CD14-positive monocyte (primary cell): Measurements from ENCODE around the gene KLRD1. TPM values are rescaled to one million over a fixed set of nuclear protein-coding genes. Genes with fewer than 3 reads are reported as not detected.
"Not testable (repeated sequence)": the region's sequence is repeated elsewhere in the genome, so short reads cannot be mapped to it uniquely, and the experiment has no call there.

ENCODE experiments used
- DNase-seq, 3 donors: peaks; one replicate each; pipeline ENCODE4 v3.0.0-alpha.2; 2011 to 2022
- H2AFZ ChIP-seq: 2 replicates; pipeline ENCODE4 v1.6.0; 2012; ENCODE audit warnings: mild to moderate bottlenecking, low read depth, low read length, inconsistent platforms; ENCODE audit not compliant: insufficient read depth, poor library complexity, severe bottlenecking
- H3K27ac ChIP-seq, 2 donors: 1 replicate in 1 of 2; 2 replicates in 1 of 2; pipeline ENCODE4 v1.5.1; 2012 to 2013; ENCODE audit warnings: low read length in 2 of 2, control low read depth in 1 of 2, inconsistent platforms in 1 of 2, low read depth in 1 of 2, mild to moderate bottlenecking in 1 of 2
- H3K27me3 ChIP-seq, 2 donors: one replicate each; pipeline versions ENCODE4 v1.6.0 to v1.6.1; 2011 to 2013; ENCODE audit warnings: low read length in 2 of 2; ENCODE audit not compliant: control insufficient read depth in 2 of 2, insufficient read depth in 2 of 2
- H3K36me3 ChIP-seq, 2 donors: replicated peaks in 1 of 2; 1 replicate in 1 of 2; 2 replicates in 1 of 2; pipeline versions ENCODE4 v1.5.1 to v1.6.1; 2012 to 2013; ENCODE audit warnings: low read length in 2 of 2, control low read depth in 1 of 2, inconsistent platforms in 1 of 2, mild to moderate bottlenecking in 1 of 2; ENCODE audit not compliant: insufficient read depth in 2 of 2, control insufficient read depth in 1 of 2
- H3K4me1 ChIP-seq, 2 donors: 1 replicate in 1 of 2; 2 replicates in 1 of 2; pipeline versions ENCODE4 v1.5.1 to v1.6.1; 2012 to 2013; ENCODE audit warnings: low read length in 2 of 2, control low read depth in 1 of 2, inconsistent platforms in 1 of 2, mild to moderate bottlenecking in 1 of 2, moderate library complexity in 1 of 2; ENCODE audit not compliant: insufficient read depth in 2 of 2, control insufficient read depth in 1 of 2
- H3K4me2 ChIP-seq: replicated peaks from 2 replicates; pipeline ENCODE3; 2012; ENCODE audit warnings: low read length, moderate library complexity, mild to moderate bottlenecking; ENCODE audit not compliant: poor library complexity, severe bottlenecking; ENCODE audit errors: extremely low read depth
- H3K4me3 ChIP-seq, 3 experiments: fragments of 200-600 bp in 1 of 3; sonication (generic) in 1 of 3; replicated peaks in 1 of 3; 1 replicate in 2 of 3; 2 replicates in 1 of 3; pipeline ENCODE4 v1.5.1; 2011 to 2013; ENCODE audit warnings: low read length in 3 of 3, mild to moderate bottlenecking in 3 of 3, control low read depth in 2 of 3, low read depth in 2 of 3, inconsistent platforms in 1 of 3, moderate library complexity in 1 of 3
- H3K79me2 ChIP-seq: 2 replicates; pipeline ENCODE4 v1.6.0; 2012; ENCODE audit warnings: mild to moderate bottlenecking, control low read depth, inconsistent platforms, low read length, moderate library complexity; ENCODE audit not compliant: insufficient read depth
- H3K9ac ChIP-seq: 2 replicates; pipeline ENCODE4 v1.6.0; 2017; ENCODE audit warnings: low read length, mild to moderate bottlenecking; ENCODE audit not compliant: insufficient read depth, poor library complexity, severe bottlenecking
- H3K9me3 ChIP-seq, 2 donors: replicated peaks in 1 of 2; 1 replicate in 1 of 2; 2 replicates in 1 of 2; pipeline versions ENCODE4 v1.5.1 to v1.6.1; 2012 to 2013; ENCODE audit warnings: low read length in 2 of 2, control low read depth in 1 of 2; ENCODE audit not compliant: control insufficient read depth in 1 of 2, insufficient read depth in 1 of 2
- H4K20me1 ChIP-seq: 2 replicates; pipeline ENCODE4 v1.6.0; 2012; ENCODE audit warnings: mild to moderate bottlenecking, low read length, control low read depth, moderate library complexity; ENCODE audit not compliant: insufficient read depth
- H3K27ac Mint-ChIP-seq, 7 donors: one replicate each; pipeline ENCODE4 v1.8.0; 2020; ENCODE audit warnings: mild to moderate bottlenecking in 7 of 7, mixed read lengths in 7 of 7, moderate library complexity in 6 of 7, inconsistent platforms in 2 of 7
- H3K27me3 Mint-ChIP-seq, 3 donors: one replicate each; pipeline ENCODE4 v1.8.0; 2021 to 2022; ENCODE audit warnings: low read depth in 3 of 3, mild to moderate bottlenecking in 3 of 3, mixed read lengths in 3 of 3, moderate library complexity in 3 of 3, inconsistent platforms in 1 of 3
- H3K36me3 Mint-ChIP-seq, 2 donors: one replicate each; pipeline ENCODE4 v1.8.0; 2020; ENCODE audit warnings: mixed read lengths in 2 of 2, inconsistent platforms in 1 of 2, mild to moderate bottlenecking in 1 of 2
- H3K4me1 Mint-ChIP-seq: one replicate; pipeline ENCODE4 v1.8.0; 2020; ENCODE audit warnings: mild to moderate bottlenecking, mixed read lengths
- H3K4me3 Mint-ChIP-seq, 2 donors: one replicate each; pipeline ENCODE4 v1.8.0; 2020; ENCODE audit warnings: mild to moderate bottlenecking in 2 of 2, mixed read lengths in 2 of 2, moderate library complexity in 1 of 2
- H3K9me3 Mint-ChIP-seq, 7 donors: one replicate each; pipeline ENCODE4 v1.8.0; 2020 to 2022; ENCODE audit warnings: mixed read lengths in 7 of 7, mild to moderate bottlenecking in 6 of 7, moderate library complexity in 6 of 7, inconsistent platforms in 2 of 7
- WGBS: methylation state at CpG from one replicate; pipeline ENCODE4 v1.1.5; 2013; ENCODE audit warnings: missing lambda C conversion rate; ENCODE audit not compliant: insufficient coverage; 5-methylcytosine and 5-hydroxymethylcytosine counted together
- intact Hi-C, 2 donors: fragments of 100-400 bp; cut with micrococcal nuclease; formaldehyde crosslinking; loops; one replicate each; pipeline versions ENCODE4 v1.15.0 to v1.15.1; 2023
- polyA plus RNA-seq, 3 donors: library from polyadenylated mRNA; depleted of rRNA in 1 of 3; unstranded in 2 of 3; stranded (reverse) in 1 of 3; fragments of 300-500 nt in 2 of 3; fragments of >200 nt in 1 of 3; fragmentation: Illumina TruSeq in 2 of 3; gene quantifications; 1 replicate in 2 of 3; 2 replicates in 1 of 3; pipeline ENCODE4 v1.2.3, GENCODE V29; 2012 to 2021
- TF ChIP-seq, protein P1 (sequence below): fragments of 200-600 bp; IDR thresholded peaks from one replicate; pipeline ENCODE4 v1.8.0; 2022; ENCODE audit warnings: antibody characterized with exemption, mild to moderate bottlenecking

KLRD1 gene
- polyA plus RNA-seq, 3 donors: 0.08 to 0.79 (median 0.51) TPM

DNA sequence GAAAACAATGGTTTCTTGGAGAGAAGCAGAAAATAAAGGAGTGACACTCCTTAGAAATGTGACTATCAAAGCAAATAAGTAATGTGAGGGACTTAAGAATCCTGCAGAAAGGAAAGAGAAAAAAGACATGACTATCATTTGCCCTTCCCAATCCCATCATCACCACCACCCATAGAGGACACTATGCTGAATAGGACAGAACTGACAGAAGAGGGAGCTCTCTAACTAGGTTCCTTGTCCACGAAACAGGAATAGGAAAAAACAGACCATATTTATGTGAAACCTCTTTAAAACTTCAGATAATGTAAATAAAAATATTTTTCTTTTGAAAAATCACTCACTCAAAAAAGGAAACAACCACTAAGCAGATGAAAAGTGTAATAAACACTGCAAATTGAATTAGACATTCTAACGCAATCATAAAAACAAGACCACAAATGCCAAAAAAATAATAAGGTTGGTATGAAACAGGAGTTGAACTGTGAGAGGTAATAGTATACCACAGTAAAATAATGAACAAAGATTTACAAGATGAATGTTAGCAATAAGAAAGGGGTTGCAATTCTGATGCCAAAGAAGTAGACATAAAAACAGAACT, 24.1 kb downstream of the KLRD1 start:
- no peak overlapping the region for H3K27ac ChIP-seq
- intact Hi-C loops: loop anchor here (2.0 to 5.0 kb wide), 2 partner anchors 231 kb away; no protein-coding TSS in a partner anchor
- peak; percentile 26 to 63 (median 50) for DNase-seq
- Mint-ChIP-seq H3K4me3 (no peak overlapping the region), H3K4me1 (peaks cover 10% of the 10 kb centered on the region), H3K9me3 (peaks cover 0 to 5% (median 0%) of the 10 kb centered on the region in 7 donors), H3K27me3 (peaks cover 0 to 2% (median 0%) of the 10 kb centered on the region in 3 donors), H3K27ac (no peak overlapping the region), H3K36me3 (no peaks in the 10 kb centered on the region)
- no peak overlapping the region for H3K4me2 ChIP-seq
- WGBS: no CpG with 5 or more reads among the region's 2 CpGs
- H3K4me1 ChIP-seq: no peaks in the 10 kb centered on the region
- H3K4me3 ChIP-seq: no peak overlapping the region
- H2AFZ ChIP-seq: no peak overlapping the region
- no peaks in the 10 kb centered on the region for H3K79me2 ChIP-seq
- H4K20me1 ChIP-seq: no peaks in the 10 kb centered on the region
- H3K36me3 ChIP-seq: no peaks in the 10 kb centered on the region
- no peak overlapping the region for H3K9ac ChIP-seq
- no peaks in the 10 kb centered on the region for H3K9me3 ChIP-seq
- TF ChIP-seq, protein P1, sequence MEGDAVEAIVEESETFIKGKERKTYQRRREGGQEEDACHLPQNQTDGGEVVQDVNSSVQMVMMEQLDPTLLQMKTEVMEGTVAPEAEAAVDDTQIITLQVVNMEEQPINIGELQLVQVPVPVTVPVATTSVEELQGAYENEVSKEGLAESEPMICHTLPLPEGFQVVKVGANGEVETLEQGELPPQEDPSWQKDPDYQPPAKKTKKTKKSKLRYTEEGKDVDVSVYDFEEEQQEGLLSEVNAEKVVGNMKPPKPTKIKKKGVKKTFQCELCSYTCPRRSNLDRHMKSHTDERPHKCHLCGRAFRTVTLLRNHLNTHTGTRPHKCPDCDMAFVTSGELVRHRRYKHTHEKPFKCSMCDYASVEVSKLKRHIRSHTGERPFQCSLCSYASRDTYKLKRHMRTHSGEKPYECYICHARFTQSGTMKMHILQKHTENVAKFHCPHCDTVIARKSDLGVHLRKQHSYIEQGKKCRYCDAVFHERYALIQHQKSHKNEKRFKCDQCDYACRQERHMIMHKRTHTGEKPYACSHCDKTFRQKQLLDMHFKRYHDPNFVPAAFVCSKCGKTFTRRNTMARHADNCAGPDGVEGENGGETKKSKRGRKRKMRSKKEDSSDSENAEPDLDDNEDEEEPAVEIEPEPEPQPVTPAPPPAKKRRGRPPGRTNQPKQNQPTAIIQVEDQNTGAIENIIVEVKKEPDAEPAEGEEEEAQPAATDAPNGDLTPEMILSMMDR: peak; percentile 73
- H3K27me3 ChIP-seq: peaks cover 0 to 2% of the 10 kb centered on the region in 2 donors

DNA sequence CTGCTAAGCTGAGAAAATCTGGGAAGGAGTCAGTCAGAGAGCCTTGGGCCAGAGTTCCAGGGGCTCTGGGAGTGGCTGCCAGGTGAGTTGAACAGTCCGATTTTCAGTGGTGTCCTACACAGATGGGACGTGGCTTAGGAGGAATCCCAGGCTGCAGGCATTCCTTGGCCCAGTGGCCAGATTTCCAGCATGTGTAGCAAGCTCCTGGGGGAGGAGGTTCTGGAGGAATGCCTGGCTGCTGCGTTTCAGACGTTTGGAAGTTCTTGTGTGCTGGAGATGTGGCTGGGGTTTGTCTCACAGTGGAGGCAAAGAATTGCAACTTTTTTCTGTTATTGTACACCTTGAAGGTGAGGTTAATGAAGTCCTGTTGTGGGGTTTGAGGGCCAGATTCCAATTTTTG, 28.5 kb downstream of the KLRD1 start:
- H2AFZ ChIP-seq, H3K79me2 ChIP-seq, H3K27ac Mint-ChIP-seq, H3K4me3 Mint-ChIP-seq, H3K27ac ChIP-seq, H3K27me3 Mint-ChIP-seq, H3K4me1 ChIP-seq, H3K9me3 ChIP-seq, H3K4me3 ChIP-seq, DNase-seq, intact Hi-C loops, H3K36me3 ChIP-seq, H3K36me3 Mint-ChIP-seq, H3K4me2 ChIP-seq, H3K9ac ChIP-seq, H3K9me3 Mint-ChIP-seq, H4K20me1 ChIP-seq, H3K27me3 ChIP-seq: not testable (repeated sequence)
- WGBS: 97% methylated on average over 4 of the region's 4 CpGs
- H3K4me1 Mint-ChIP-seq: peaks cover 19% of the 10 kb centered on the region

DNA sequence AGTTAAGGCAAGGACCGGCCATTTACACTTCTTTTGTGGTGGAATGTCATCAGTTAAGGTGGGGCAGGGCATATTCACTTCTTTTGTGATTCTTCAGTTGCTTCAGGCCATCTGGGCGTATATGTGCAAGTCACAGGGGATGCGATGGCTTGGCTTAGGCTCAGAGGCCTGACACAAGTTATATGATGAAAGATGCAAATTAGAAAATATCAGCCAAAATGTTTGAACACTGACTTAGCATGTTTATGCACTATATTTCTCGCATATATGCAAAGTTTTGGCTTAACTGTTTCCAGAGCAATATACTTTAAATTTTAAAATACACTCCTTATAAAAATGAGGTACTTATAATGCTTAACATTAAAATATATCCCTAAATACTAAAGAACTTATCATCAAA, 30.8 kb downstream of the KLRD1 start:
- Mint-ChIP-seq H3K9me3 (peaks cover 10 to 23% (median 12%) of the 10 kb centered on the region in 7 donors), H3K4me1 (peaks cover 25% of the 10 kb centered on the region)
- H3K9ac ChIP-seq, H3K27ac ChIP-seq, DNase-seq, H3K36me3 Mint-ChIP-seq, H3K27me3 Mint-ChIP-seq, intact Hi-C loops, H3K4me2 ChIP-seq, H2AFZ ChIP-seq, H3K4me3 ChIP-seq, H3K4me3 Mint-ChIP-seq, H3K27ac Mint-ChIP-seq, H4K20me1 ChIP-seq, H3K79me2 ChIP-seq, H3K27me3 ChIP-seq, H3K36me3 ChIP-seq: not testable (repeated sequence)
- Histone ChIP-seq H3K4me1 (peaks cover 7 to 13% of the 10 kb centered on the region in 2 donors), H3K9me3 (peaks cover 10 to 15% of the 10 kb centered on the region in 2 donors)
- no CpG with 5 or more reads among the region's 4 CpGs for WGBS
